A673 (cell line): ENCODE results near the gene MBD3L4. TPM values are rescaled to one million over a fixed set of nuclear protein-coding genes. Genes with fewer than 3 reads are reported as not detected.

Experiments used
- BruUV-seq: library from RNA; stranded (reverse); fragments of 400-500 nt; replicated peaks from 2 replicates; lab custom pipeline; 2021; lab: Mats Ljungman, UMichigan
- CTCF ChIA-PET: fragments of 300-600 bp; sonication (Branson Sonifier 250); formaldehyde crosslinking; loops from one replicate; lab custom pipeline; 2022; ENCODE audit warnings: antibody characterized with exemption; lab: Charles Lee
- POLR2A ChIA-PET: fragments of 300-600 bp; sonication (Branson Sonifier 250); formaldehyde crosslinking; loops from one replicate; lab custom pipeline; 2022; ENCODE audit warnings: antibody characterized with exemption; ENCODE audit not compliant: low non-redundant PET; lab: Charles Lee
- DNase-seq: peaks from one replicate; pipeline ENCODE4 v3.0.0-alpha.2; 2015; ENCODE audit warnings: low spot score
- H3K27ac ChIP-seq: fragments of 200-600 bp; sonication (generic); 2 replicates; pipeline ENCODE4 v1.5.1; 2016; ENCODE audit warnings: mixed run types, low read depth, mild to moderate bottlenecking, mixed read lengths, antibody characterized with exemption, low read length; ENCODE audit not compliant: poor library complexity, severe bottlenecking
- H3K27me3 ChIP-seq: fragments of 200-600 bp; sonication (generic); replicated peaks from 2 replicates; pipeline ENCODE4 v1.6.1; 2017; ENCODE audit warnings: mixed run types, low read depth, mild to moderate bottlenecking, mixed read lengths, antibody characterized with exemption, low read length; ENCODE audit not compliant: insufficient read depth, poor library complexity
- H3K36me3 ChIP-seq: fragments of 200-600 bp; sonication (generic); 2 replicates; pipeline ENCODE4 v1.6.1; 2016; ENCODE audit warnings: mixed run types, mild to moderate bottlenecking, mixed read lengths, antibody characterized with exemption, low read length; ENCODE audit not compliant: insufficient read depth, poor library complexity, severe bottlenecking
- H3K4me1 ChIP-seq: fragments of 200-600 bp; sonication (generic); 2 replicates; pipeline ENCODE4 v1.6.1; 2017; ENCODE audit warnings: mixed run types, mild to moderate bottlenecking, mixed read lengths, antibody characterized with exemption, low read length; ENCODE audit not compliant: insufficient read depth, poor library complexity, severe bottlenecking
- H3K4me3 ChIP-seq: fragments of 200-600 bp; sonication (generic); 2 replicates; pipeline ENCODE4 v1.5.1; 2016; ENCODE audit warnings: low read depth, mixed run types, mild to moderate bottlenecking, mixed read lengths, low read length; ENCODE audit not compliant: poor library complexity, severe bottlenecking
- H3K9me3 ChIP-seq: fragments of 200-600 bp; sonication (generic); 2 replicates; pipeline ENCODE4 v1.6.1; 2016; ENCODE audit warnings: mixed run types, low read depth, mild to moderate bottlenecking, mixed read lengths, antibody characterized with exemption, low read length; ENCODE audit not compliant: poor library complexity, severe bottlenecking
- CTCF ChIP-seq: fragments of 300-800, 200-600 bp; sonication (generic); conservative IDR thresholded peaks from 2 replicates; pipeline ENCODE4 v1.5.1; 2017; ENCODE audit warnings: low read depth, mild to moderate bottlenecking, antibody characterized with exemption, low read length, moderate library complexity, mixed read lengths
- EZH2 ChIP-seq: fragments of 200-600 bp; sonication (generic); IDR thresholded peaks from 2 replicates; pipeline ENCODE4 v1.6.1; 2017; ENCODE audit warnings: borderline replicate concordance, low read depth, mild to moderate bottlenecking, mixed read lengths, antibody characterized with exemption, low read length; ENCODE audit not compliant: poor library complexity, severe bottlenecking
- intact Hi-C: fragments of 100-400 bp; cut with micrococcal nuclease; formaldehyde crosslinking; loops from one replicate; pipeline ENCODE4 v1.10.0; 2022; ENCODE audit not compliant: unreplicated experiment
- total RNA-seq: library from RNA; stranded (reverse); gene quantifications from 2 replicates; pipeline ENCODE4 v1.2.3, GENCODE V29; 2021

MBD3L4 gene
- total RNA-seq, 1 experiment from 2014 or later = not detected

DNA sequence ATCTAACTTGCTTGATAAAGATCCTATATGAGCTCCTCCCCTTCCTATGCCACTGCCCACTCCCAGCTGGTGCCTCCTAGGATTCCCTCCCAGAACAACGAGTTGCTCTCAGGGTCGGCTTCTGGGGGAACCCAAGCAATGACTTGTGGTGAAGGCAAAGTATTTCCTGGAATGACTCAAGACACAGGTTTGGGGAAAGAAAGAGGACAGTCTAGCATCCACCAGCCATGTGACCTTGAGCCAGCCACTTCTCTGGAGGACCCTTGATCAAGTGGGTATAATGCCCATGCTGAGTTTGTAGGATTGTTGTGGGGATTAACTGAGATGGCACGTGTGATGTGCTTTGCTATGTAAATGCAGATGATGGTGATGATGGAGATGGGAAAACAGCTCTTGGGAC is 51.7 kb downstream of the MBD3L4 start:
- no peaks in the 10 kb centered on the region for H3K27me3 ChIP-seq
- no peak overlapping the region for H3K4me3 ChIP-seq
- ChIA-PET POLR2A (interaction anchor here (0.5 kb wide), 1 partner anchor 298 kb away, joined by 9 read pairs; no protein-coding TSS in a partner anchor), CTCF (no interaction called here)
- no peak for TF ChIP-seq CTCF
- TF ChIP-seq EZH2 = no peak
- BruUV-seq = no TSS peak
- no peak overlapping the region for H3K27ac ChIP-seq
- H3K36me3 ChIP-seq = no peaks in the 10 kb centered on the region
- H3K9me3 ChIP-seq = no peaks in the 10 kb centered on the region
- H3K4me1 ChIP-seq = no peaks in the 10 kb centered on the region
- intact Hi-C loops = no loop called here
- no peak for DNase-seq

DNA sequence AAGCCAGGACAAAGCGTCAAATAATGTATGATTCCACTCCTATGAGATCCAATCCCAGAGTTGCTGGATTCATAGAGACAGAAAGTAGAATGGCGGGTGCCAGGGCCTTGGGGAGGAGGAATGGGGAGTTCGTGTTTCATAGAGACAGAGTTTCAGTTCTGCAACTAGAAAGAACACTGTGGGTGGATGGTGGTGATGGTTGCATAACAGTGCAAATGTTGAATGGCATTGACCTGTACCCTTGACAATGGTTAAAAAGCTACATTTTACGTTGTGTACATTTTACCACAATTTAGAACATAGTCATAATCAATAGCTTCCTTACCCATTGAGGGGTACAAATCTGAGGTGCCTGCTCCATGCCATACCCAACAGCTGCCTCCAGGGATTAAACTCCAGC is 52.1 kb downstream of the MBD3L4 start:
- intact Hi-C loops = no loop called here
- H3K9me3 ChIP-seq = no peaks in the 10 kb centered on the region
- no peaks in the 10 kb centered on the region for H3K4me1 ChIP-seq
- POLR2A ChIA-PET = interaction anchor here (0.5 kb wide), 1 partner anchor 299 kb away, joined by 9 read pairs; no protein-coding TSS in a partner anchor
- H3K36me3 ChIP-seq = no peaks in the 10 kb centered on the region
- TF ChIP-seq EZH2 (no peak), CTCF (no peak)
- BruUV-seq = no TSS peak
- H3K27ac ChIP-seq = no peak overlapping the region
- H3K27me3 ChIP-seq = no peaks in the 10 kb centered on the region
- no peak for DNase-seq
- no peak overlapping the region for H3K4me3 ChIP-seq
- CTCF ChIA-PET = no interaction called here

Other genes with a start within 250 kb of the MBD3L4 start
- 0.09 TPM in 1 of 2 replicates, not detected in the other for gene ADGRE1, start 152.6 kb downstream of the MBD3L4 start, total RNA-seq
- gene MBD3L2B, start 18.7 kb downstream of the MBD3L4 start, total RNA-seq = 0.48 and 0.69 TPM in 2 replicates
- gene MBD3L5, start 9.6 kb downstream of the MBD3L4 start, total RNA-seq = 0.47 TPM in 1 of 2 replicates, not detected in the other
- gene MBD3L2, start 9.1 kb upstream of the MBD3L4 start, total RNA-seq = 1.0 TPM in 1 of 2 replicates, not detected in the other
- gene MBD3L3, start 18.5 kb upstream of the MBD3L4 start, total RNA-seq = 6.1 and 9.0 TPM in 2 replicates
- 12.5 and 14.1 TPM in 2 replicates for gene ZNF557, start 29.5 kb upstream of the MBD3L4 start, total RNA-seq